ENCODE results near the gene ITGB2.

Gene ITGB2

DNA sequence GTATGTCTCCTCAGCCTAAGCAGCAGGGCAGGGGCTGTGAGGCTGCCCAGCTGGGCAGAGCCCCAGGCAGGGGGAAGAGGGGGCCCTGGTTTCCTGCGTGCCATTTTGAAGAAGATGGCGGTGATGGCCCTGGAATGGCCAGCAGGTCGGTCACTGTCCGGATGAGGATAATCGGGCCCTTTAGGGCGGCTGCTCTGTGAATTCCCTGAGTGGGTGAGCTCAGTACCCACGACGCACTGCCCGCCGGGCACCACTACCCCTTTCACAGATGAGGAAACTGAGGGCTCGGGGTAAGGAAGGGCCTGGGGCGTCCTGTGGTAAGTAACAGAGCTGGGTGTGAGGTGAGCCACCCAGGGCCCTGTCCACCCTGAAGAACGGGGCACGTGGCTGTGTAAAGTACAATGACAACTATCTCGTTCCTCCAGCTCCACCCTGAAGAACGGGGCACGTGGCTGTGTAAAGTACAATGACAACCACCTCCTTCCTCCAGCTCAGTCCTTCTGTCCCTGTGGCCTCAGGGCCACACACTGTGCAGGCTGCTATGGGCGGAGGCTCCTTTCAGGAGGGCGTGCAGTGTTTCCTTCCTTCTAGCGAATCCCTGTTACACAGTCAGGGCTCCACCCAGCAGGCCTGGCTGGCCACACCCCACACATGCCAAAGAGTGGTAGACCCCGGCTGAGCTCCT is 23.2 kb downstream of the ITGB2 start:
- no peak for DNase-seq (ENCODE audit: low read depth, low spot score)

DNA sequence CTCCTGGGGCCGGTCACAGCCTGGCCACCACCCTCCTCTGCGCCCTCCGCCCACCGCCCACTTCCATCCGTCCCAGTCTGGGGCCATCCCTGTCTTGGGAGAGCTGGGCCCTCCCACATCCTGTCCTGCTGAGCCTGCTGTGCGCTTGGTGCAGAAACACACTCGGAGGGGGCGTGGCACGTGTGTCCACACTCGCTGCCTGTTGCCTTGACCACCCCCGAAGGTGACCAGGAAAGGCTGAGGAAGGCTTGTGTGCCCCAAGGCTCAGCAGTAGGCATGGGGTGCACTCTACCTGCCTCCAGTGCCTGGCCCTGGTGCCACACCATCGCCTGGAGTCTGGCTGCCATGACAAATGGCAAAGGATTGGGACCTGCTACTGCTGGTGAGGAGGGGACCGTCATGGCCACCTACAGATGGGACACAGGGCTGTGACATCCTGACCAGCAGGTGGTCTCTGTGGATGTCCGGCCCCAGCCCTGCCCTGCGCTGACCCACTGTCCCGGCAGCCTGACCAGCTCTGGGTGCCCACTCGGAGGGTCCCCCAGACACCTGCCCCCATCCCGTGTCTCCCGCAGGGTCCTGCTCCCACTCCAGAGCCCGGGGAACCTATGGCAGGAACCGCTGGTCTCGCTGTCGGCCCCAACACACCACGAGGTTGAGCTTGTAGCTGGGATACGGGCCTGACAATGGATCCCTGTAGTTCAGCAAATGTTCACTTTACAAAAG is 24.0 kb downstream of the ITGB2 start:
- DNase-seq (ENCODE audit: low read depth, low spot score): no peak

DNA sequence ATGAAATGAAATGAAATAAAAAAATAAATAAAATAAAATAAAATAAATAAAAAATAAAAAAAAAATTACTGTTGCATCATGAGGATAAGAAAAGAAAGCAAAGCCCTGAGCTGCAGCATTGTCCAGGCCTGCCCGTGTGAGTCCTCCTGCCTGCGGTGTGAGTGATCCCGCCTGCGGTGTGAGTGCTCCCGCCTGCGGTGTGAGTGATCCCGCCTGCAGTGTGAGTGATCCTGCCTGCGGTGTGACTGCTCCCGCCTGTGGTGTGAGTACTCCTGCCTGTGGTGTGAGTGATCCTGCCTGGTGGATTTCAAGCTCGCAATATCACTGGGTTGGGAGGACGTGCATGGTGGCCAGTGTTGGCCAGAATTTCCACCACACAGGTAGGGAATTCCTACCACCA is 24.8 kb downstream of the ITGB2 start:
- no peak for DNase-seq (ENCODE audit: low read depth, low spot score)

DNA sequence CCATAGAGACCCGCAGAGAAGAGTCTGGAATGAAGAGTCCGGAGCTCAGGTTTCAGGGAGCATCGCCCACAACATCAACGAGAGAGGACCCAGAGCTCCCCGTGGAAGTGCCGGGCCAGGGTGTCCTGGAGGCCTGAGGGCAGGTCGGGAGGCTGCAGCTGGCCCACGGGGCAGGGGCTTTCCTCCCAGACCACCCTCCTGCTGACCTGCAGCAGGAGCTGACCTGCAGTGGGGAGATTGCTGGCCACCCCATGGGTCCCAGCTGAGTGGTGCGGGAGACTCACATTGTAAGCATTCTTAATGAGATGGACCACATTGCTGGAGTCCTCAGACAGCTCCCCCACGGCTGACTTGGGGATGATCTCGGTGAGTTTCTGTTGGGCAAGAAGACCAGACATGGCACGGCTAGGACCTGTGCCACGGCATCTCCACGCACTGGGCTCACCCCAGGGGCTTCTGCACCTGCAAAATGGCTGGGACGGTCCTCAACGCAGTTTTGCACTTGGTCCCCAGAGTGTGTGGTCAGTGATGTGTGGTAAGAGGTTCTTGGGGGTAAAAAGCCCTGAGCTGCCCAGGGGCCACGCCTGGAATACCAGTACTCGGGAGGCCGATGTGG is 25.9 kb downstream of the ITGB2 start:
- DNase-seq (ENCODE audit: low read depth, low spot score): no peak

DNA sequence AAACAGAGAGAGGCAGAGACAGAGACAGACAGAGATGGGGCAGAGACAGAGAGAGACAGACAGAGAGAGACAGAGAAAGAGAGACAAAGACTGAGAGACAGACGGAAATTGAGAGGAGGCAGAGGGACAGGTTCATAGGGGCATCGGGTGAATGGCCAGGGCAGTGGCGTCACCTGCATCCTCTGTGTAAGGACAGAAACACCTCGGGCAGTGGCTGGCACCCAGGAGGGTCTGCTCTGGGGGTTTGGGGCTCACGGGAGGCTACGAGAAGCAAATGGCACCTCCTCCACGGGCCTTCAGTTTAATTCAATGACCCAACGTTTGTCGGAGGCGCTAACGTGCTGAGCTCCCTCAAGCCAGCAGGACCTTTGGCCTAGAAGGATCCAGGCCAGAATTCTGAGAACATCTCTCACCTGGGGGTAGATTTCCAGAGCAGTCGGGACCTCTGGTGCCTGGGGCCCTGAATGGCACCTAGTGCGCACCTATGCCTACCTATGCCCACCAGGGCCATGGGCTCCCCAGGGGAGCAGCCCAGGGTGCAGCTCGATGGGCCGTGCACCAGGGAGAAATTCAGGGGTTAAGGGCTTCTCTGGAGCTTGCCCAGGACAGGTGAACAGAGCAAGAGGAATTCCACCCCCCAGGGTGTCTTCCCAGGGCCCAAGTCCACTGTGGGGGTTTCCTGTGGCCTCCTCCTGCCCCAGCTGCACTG is 26.6 kb downstream of the ITGB2 start:
- no peak for DNase-seq (ENCODE audit: low read depth, low spot score)

DNA sequence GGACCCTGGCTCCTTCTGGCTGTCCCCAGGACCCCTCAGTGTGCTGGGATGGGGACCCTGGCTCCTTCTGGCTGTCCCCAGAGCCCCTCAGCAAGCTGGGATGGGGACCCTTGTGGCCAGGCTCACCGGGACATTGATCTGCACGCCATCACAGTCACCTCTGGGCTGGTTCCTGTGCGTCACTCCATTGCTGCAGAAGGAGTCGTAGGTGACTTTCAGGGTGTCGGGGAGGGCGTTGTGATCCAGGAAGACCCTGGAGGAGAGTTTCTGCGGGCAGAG is 27.5 kb downstream of the ITGB2 start:
- no peak for DNase-seq (ENCODE audit: low read depth, low spot score)

DNA sequence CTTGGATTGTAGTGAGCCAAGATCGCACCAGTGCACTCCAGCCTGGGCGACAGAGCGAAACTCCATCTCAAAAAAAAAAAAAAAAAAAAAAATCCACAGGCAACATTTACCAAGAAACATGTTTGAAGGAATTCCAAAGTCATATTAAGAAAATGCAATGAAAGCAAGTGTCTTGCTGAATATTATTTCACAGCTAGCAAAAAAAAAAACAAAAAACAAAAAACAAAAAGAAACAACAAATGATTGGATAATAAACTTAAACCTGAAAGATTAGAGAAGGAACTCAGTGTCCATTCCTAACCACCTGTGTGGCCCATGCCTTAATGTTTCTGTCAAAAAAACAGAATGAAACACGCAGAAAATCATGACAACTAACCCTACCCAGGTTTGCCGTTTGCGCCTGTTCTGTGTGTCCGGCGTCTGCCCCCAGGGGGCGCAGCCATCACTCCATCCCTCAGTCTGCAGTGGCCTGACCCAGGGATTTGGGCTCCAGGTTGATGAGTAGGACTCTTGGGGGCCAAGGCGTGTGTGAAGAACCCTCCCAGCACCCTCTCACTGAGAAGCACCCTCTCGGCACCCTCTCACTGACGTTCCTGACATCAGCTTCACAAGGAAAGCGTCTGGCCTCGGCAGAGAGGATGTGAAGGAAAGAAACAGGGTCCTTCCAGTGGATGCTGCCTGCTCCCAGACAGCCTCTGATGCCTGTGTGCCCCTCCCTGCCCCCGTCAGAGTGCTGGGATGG is 28.0 kb downstream of the ITGB2 start:
- no peak for DNase-seq (ENCODE audit: low read depth, low spot score)

DNA sequence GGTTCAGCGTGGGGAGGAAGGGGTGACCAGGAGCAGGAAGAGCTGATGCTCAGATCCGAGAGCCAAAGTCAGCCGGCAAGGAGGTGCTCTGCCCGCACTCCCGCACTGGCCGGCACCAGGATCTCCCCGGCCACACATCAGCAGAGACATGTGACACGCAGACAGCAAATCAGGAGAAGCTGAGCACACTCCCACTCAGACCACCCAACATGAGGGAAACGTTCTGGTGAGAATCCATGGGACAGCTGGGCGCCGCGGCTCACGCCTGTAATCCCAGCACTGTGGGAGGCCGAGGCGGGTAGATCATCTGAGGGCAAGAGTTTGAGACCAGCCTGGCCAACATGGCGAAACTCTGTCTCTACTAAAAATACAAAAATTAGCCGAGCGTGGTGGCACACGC is 28.6 kb downstream of the ITGB2 start:
- no peak for DNase-seq (ENCODE audit: low read depth, low spot score)

DNA sequence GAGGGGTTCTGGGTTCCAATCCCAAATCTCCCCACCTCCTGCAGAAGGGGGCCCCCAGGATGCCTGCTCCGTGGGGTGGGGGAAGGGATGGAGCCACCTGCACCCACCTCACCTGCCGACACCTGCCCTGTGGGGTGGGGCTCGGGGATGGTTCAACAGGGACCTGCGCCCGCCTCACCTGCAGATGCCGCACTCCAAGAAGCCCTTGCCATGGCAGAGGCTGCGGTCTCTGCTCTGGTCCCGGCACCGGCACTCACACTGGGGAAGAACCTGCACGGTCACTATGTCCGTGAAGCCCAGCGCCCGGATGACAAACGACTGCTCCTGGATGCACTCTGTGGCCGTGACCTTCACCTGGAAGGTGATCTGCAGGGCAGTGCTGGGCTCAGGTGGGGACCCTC is 29.1 kb downstream of the ITGB2 start:
- no peak for DNase-seq (ENCODE audit: low read depth, low spot score)

DNA sequence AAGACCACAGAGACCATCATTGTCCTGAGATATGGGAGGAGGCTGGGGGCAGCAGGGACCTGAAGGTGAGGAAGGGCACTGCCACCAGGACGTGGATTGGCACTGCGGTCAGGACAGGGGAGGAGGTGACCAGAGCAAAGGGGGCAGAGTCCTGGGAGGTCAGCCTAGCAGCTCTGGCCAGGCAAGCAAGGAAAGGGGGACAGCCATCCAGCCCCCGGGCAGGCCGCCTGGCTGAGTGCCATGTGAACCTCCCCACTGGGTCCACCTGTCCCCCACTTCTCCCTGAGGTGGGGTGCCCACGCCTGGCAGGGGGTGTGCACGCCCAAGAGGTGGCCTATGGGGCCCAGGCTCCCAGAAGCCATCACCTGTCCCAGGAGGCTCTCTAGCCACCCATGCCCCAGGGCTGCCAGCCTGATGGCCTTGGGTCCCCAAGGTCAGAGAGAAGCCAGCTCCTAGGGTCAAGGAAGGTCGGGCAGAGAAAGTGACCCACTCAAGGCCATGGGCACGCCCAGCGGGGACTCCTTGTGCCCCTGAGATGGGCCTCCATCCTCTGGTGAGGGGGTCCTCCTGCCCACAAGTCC is 29.6 kb downstream of the ITGB2 start:
- DNase-seq (ENCODE audit: low read depth, low spot score): no peak

DNA sequence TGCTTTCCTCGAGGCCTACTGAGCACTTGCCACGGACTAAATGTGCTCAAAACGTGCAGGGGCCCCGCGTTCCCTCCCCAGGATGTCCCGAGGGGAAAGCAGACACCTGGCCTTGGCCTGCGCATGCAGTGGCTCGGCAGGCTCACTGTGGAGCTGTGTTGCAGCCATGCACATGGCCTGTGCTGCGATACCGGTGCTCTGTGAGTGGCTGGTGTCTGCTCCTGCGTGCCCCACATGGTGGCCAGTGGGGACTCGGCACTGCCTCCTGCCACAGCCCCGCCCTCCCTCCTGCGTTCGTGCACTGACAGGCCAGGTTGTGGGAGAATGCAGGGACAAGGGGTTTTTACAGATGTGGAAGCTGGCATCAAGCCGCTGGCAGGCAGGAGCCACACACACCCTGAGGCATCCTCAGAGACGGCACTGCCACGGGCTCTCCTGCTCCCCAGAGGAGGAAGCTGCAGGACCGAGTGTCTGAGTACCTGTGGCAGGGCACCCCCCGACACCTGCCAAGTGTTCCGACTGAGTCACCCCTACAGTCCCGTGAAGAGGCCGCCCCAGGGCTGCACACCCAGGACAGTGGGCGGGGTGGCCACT is 30.3 kb downstream of the ITGB2 start:
- DNase-seq (ENCODE audit: low read depth, low spot score): no peak

DNA sequence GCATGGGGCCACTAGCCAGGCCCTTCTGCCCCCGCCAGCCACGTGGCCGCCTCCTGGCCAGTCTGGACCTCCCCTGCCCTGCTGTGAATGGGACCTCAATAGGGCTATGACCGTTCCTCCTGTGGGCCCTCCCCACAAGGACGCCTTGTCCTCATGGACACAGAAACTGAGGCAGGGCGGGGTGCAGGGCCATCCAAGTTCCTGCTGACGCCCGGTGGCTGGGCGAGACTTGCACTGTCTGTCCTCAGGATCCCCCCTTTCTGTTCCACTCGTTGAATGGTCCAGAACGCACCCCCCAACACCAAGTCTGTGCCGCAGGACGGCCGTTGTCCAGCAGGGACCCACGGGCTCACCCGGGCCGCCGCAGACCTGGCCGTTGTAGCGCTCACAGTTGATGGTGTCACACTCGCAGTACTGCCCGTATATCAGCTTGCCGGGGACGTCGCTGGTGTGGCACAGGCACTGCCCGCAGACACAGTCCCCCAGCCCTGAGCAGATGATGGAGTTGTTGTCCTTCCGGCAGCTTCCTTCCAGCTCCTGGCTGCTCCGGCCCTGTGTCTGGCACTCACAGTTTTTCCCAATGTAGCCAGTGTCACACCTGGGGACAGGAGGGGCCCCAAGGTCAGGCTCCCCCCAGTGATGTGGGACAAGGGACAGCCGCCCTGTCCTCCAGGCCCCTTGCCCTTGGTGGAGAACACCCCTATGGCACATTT is 30.9 kb downstream of the ITGB2 start:
- no peak for DNase-seq (ENCODE audit: low read depth, low spot score)

DNA sequence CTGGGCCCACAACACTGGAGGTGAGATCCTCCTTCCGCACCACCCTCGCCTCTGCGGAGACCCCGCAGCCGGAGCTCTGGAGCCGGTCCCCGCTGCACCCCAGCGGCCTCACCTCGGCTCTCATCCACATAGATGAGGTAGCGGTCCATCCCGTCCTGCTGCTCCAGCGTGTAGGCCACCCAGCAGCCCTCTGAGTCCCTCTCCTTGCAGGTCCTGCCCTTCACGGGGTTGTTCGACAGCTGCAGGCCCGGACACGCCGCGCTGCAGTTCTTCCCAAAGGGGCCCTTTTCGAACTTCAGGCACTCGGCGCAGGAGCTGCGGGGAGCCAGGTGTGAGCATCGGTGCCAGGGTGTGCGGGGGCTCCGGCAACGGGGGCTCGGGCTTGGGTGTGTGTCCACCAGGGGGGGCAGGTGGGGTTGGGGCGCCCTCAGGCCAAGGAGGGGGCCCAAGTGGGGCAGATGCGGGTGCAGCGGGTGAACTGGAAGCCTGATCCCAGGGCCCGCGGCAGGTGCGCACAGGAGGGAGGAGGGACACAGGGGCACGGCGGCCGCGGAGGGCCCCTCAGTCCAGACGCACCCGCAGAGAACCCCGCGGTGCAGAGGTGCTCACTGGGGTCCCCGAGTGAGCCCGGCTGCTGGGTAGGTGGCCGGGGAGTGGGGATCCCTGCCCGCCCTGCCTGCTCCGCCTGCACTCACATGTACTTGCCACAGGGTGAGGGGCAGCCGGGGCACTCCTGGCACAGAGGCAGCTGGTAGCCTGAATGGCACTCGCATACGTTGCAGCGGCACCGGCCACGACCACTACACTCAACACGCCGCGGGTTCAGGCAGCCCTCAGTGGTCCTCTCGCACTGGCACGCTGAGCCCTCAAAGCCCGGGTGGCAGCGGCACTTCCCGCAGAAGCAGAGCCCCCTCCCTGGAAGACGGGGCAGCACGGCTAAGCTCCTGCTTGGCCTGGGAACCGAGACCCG is 31.8 kb downstream of the ITGB2 start:
- no peak for DNase-seq (ENCODE audit: low read depth, low spot score)

DNA sequence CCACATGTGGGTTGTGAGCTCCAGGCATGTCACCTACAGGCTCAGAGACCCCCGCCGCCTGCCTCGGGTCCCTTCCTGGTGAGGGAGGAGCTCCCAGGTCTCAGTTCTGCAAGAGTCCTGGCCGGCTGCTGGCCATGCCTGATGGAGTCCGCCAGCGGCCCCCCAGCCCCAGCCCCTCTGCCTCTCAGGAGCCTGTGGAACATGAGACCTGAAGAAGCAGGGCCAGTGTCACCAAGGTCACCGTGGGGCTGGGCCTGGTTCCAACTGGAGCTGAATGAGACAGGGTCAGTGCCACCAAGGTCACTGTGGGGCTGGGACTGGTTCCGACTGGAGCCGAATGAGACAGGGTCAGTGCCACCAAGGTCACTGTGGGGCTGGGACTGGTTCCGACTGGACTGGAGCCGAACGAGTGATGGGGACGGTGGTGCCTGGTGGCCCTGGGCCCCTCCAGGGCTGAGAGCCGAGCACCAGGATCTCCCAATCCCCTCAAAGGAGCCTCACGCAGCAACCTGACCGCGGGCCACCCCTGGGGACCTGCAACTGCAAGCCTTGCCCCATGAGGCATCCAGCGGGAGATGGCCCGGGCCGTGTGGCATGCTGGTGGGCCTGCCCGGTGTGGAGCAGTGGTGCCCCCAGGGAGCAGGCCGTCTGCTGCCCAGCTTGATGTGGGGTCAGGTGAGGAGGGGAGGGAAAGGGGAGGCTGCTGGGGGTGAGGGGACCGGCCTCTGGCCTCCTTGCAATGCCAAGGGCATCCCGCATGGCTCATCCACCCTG is 32.7 kb downstream of the ITGB2 start:
- DNase-seq (ENCODE audit: low read depth, low spot score): no peak

DNA sequence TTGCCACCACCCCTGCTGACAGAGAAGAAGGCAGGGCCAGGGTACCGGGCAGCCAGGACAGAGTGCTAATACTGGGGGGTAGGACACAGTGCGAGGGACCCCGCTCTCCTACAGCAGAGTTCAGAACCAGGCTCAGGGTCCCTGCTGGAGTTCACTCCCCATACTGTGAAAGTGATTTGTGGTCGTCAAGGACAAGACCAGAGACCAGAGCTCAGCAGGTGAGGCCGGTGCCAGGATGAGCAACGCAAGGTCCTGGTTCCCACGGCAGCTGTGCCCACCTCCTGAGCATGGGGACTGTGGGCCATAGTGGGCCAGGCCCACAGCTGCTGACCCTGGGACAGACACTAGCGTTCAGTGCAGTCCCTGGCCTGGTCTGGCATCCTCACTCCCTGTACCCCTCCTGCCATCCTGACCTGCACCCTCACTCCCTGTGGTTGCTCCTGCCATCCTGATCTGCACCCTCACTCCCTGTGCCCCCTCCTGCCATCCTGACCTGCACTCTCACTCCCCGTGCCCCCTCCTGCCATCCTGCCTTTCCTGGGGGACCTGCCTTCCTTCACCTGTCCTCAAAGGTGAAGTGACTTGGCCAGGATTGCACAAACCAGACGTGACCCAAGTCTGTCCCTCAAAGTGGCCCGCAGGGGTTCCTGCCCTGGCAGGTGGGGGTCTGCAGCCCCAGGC is 33.4 kb downstream of the ITGB2 start:
- DNase-seq (ENCODE audit: low read depth, low spot score): no peak

DNA sequence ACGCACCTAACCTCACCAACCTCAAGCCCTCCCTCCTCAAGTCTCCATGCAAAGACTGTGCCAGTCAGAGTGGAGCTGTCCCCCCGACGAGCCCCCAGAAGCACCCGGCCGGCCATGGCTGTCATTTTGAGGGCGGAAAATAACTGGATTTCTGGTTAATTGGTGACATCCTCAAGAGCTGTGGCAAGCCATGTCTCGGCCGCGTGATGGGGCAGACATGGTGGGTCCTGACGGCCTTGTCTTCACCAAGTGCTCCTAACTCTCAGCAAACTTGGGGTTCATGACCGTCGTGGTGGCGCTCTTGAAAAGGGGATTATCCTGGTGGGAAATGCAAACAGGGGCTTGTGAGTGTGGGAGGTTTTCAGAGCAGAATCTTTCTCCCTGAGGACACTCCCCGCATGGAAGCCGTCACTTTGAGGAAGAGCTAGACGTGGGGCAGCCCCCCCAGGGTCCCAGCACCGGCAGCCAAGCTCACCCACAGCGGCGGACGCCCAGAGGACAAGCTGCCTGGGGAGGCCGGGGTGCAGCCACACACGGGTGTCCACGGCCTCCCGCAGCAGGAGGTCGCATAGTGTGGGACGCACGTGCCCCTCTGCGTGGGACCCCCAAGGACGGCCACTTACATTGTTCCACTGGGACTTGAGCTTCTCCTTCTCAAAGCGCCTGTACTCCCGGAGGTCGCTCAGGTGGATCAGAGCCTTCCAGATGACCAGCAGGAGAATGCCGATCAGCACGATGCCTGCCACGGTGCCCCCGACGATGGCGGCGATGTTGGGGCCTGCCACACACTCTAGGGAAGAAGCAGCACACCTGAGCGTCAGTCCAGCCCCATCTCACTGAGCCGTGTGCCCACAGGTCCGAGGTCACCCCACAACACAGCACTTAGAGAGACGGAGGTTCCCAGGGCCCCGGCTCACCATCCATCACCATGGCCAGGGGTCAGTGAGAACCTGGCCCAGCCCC is 34.3 kb downstream of the ITGB2 start:
- DNase-seq (ENCODE audit: low read depth, low spot score): no peak

DNA sequence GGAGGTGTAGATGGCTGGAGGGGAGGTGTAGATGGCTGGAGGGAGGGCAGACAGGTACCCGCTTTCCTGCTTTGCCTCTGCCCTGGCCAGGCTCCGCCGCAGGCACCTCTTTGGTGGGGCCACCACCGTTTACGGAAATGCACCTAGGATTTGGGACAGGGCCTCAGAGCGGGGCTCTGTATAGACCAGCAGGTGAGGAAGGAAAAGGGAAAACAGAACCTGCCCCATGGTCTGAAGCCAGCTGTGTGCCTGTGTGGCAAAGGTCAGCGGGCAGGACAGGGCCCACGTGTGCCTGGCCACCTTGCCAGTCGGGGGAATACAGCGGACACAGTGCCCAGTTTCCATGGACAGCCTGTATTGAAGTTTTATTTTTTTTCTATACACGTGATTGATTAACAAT is 35.1 kb downstream of the ITGB2 start:
- no peak for DNase-seq (ENCODE audit: low read depth, low spot score)
